Ascending aorta (tissue), 2 donors: ENCODE data around the gene EMC10. TPM values are rescaled to one million over a fixed set of nuclear protein-coding genes. Genes with fewer than 3 reads are reported as not detected.

ENCODE experiments used
- DNase-seq, 2 donors: peaks; one replicate each; pipeline ENCODE4 v3.0.0-alpha.2; 2019; ENCODE audit warnings: low spot score in 2 of 2
- H3K27ac ChIP-seq, 2 donors: fragments of 200-600 bp; sonication (generic); one replicate each; pipeline ENCODE4 v1.5.1; 2016 to 2017; ENCODE audit warnings: mild to moderate bottlenecking in 1 of 2
- H3K27me3 ChIP-seq: fragments of 200-600 bp; sonication (generic); one replicate; pipeline ENCODE4 v1.5.1; 2017
- H3K36me3 ChIP-seq, 2 donors: fragments of 200-600 bp; sonication (generic); one replicate each; pipeline ENCODE4 v1.5.1; 2016
- H3K4me1 ChIP-seq, 2 donors: fragments of 200-600 bp; sonication (generic); one replicate each; pipeline ENCODE4 v1.5.1; 2016 to 2017; ENCODE audit warnings: mild to moderate bottlenecking in 1 of 2
- H3K4me3 ChIP-seq, 2 donors: fragments of 200-600 bp; sonication (generic); one replicate each; pipeline ENCODE4 v1.5.1; 2016 to 2017; ENCODE audit warnings: mild to moderate bottlenecking in 1 of 2
- H3K9me3 ChIP-seq, 2 donors: fragments of 200-600 bp; sonication (generic); one replicate each; pipeline ENCODE4 v1.5.1; 2016
- intact Hi-C: fragments of 100-400 bp; cut with DNase I; formaldehyde crosslinking; loops from one replicate; pipeline ENCODE4 v1.15.1; 2023
- total RNA-seq: library from RNA; depleted of rRNA; stranded (reverse); fragments of >200 nt; gene quantifications from one replicate; pipeline ENCODE4 v1.1.0, GENCODE V29; 2016
- TF ChIP-seq, protein P1 (sequence below), 3 experiments: fragments of 200-600 bp in 2 of 3; fragments of 450-650 bp in 1 of 3; sonication (generic) in 2 of 3; IDR thresholded peaks; one replicate each; pipeline ENCODE4 v1.5.1; 2016 to 2019; ENCODE audit warnings: antibody characterized with exemption in 3 of 3, mild to moderate bottlenecking in 1 of 3, moderate library complexity in 1 of 3

The EMC10 gene
- total RNA-seq, 1 donor from 2014 or later: 87.9 TPM

- H3K27me3 ChIP-seq: no peaks in the 10 kb centered on the region
- no peak overlapping the region for H3K27ac ChIP-seq
- no peaks in the 10 kb centered on the region for H3K9me3 ChIP-seq
- H3K4me1 ChIP-seq: peaks cover 6% of the 10 kb centered on the region in 2 donors
- peaks cover 0 to 7% of the 10 kb centered on the region in 2 donors for H3K36me3 ChIP-seq
- no peak overlapping the region for H3K4me3 ChIP-seq
- TF ChIP-seq, protein P1, sequence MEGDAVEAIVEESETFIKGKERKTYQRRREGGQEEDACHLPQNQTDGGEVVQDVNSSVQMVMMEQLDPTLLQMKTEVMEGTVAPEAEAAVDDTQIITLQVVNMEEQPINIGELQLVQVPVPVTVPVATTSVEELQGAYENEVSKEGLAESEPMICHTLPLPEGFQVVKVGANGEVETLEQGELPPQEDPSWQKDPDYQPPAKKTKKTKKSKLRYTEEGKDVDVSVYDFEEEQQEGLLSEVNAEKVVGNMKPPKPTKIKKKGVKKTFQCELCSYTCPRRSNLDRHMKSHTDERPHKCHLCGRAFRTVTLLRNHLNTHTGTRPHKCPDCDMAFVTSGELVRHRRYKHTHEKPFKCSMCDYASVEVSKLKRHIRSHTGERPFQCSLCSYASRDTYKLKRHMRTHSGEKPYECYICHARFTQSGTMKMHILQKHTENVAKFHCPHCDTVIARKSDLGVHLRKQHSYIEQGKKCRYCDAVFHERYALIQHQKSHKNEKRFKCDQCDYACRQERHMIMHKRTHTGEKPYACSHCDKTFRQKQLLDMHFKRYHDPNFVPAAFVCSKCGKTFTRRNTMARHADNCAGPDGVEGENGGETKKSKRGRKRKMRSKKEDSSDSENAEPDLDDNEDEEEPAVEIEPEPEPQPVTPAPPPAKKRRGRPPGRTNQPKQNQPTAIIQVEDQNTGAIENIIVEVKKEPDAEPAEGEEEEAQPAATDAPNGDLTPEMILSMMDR (IDR thresholded peaks at IDR 0.05): no peak
- intact Hi-C loops: no loop called here
- DNase-seq: no peak
Observed at GRCh38 chr19:50509366-50509765, 33.1 kb downstream of the EMC10 start.

GRCh38 chr19:50510121-50510670 is 33.9 kb downstream of the EMC10 start:
- peak overlapping the region in 1 of 2 donors; percentile 65 for H3K27ac ChIP-seq
- TF ChIP-seq, protein P1 (IDR thresholded peaks at IDR 0.05): no peak
- no peaks in the 10 kb centered on the region for H3K27me3 ChIP-seq
- peak overlapping the region; percentile 80 to 92 for H3K4me3 ChIP-seq
- intact Hi-C loops: loop anchor here (2.0 to 10.0 kb wide), 7 partner anchors 78 to 855 kb away; partner anchors contain the start of genes CLDND2, CTU1, ETFB and MYBPC2
- H3K36me3 ChIP-seq: peaks cover 0 to 7% of the 10 kb centered on the region in 2 donors
- H3K4me1 ChIP-seq: peaks cover 6% of the 10 kb centered on the region in 2 donors
- H3K9me3 ChIP-seq: no peaks in the 10 kb centered on the region
- DNase-seq: no peak

DNA sequence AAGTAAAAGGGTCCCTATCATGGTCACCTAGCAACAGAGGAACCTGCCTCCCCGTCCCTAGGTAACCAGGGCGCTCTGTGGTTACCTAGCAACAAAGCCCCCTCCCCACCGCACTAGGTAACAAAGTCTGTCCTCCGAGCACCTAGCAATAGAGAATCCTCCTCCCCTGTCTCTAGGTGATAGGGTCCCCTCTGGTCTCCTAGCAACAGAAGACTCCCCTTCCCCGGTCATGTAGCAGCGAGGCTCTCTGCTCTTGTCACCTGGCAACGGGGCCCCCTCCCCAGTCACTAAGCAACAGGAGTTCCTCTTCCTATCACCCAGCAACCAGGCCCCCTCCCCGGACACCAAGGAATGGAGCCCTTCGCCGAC is 34.4 kb downstream of the EMC10 start:
- Histone ChIP-seq H3K4me3 (peak overlapping the region; percentile 80 to 92), H3K27ac (peak overlapping the region; percentile 65 to 68), H3K4me1 (peaks cover 6% of the 10 kb centered on the region in 2 donors), H3K27me3 (no peaks in the 10 kb centered on the region), H3K9me3 (no peaks in the 10 kb centered on the region), H3K36me3 (peaks cover 0 to 7% of the 10 kb centered on the region in 2 donors)
- no peak for DNase-seq
- TF ChIP-seq, protein P1 (IDR thresholded peaks at IDR 0.05): no peak
- intact Hi-C loops: loop anchor here (1.0 to 10.0 kb wide), 9 partner anchors 34 to 854 kb away; partner anchors contain the start of genes CLDND2, CTU1, EMC10 and ETFB

DNA sequence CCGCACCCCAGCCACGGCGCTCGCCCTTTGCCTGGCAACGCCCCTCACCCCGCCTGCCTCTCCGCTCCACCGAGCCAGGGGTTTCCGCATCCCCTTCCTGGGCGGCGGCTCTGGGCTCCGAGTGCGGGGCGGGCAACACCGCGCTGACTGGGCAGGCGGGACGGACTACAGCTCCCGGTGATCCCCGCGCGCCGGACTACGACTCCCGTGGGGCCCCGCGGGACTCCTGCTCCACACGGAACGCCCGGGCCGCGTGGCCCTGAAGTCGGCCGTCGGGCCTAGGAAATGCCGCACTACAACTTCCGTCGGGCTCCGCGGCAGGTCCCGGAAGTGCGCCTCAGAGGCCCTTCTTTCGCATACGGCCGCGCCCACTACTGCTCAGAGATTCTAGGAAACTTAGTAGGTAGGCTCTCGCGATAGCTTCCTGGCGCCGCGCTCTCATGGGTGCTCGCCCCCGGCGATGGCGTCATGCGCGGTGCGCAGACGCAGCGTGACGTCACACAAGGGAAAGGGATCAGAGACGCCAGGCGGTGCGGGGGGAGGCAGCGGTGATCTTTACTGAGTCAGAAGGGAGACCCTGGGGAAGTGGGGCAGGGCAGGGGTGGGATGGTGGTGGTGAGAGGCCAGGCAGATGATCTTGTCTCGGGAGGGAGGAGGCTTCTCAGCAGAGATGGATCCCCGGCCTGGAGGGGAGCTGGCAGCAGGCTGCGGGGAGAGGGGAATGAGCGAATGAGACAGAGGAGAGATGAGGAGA is 34.9 kb downstream of the EMC10 start, which contains the start of gene JOSD2:
Gene JOSD2, minus strand, starts transcription at position 123 of the 754 bp plus-strand sequence. CDS start 760 bp downstream, outside the sequence.
- intact Hi-C loops: loop anchor here (1.0 to 10.0 kb wide), 9 partner anchors 35 to 854 kb away; partner anchors contain the start of genes CLDND2, CTU1, EMC10 and ETFB
- Histone ChIP-seq H3K9me3 (no peaks in the 10 kb centered on the region), H3K4me3 (peak within 1 kb of the TSS; percentile 80 to 92), H3K27me3 (no peaks in the 10 kb centered on the region), H3K4me1 (peaks cover 6% of the 10 kb centered on the region in 2 donors), H3K27ac (peak within 1 kb of the TSS; percentile 65 to 68), H3K36me3 (peaks cover 0 to 1% of the 10 kb centered on the region in 2 donors)
- TF ChIP-seq, protein P1 (IDR thresholded peaks at IDR 0.05): no peak
- DNase-seq: peak; percentile 97 to 100

DNA sequence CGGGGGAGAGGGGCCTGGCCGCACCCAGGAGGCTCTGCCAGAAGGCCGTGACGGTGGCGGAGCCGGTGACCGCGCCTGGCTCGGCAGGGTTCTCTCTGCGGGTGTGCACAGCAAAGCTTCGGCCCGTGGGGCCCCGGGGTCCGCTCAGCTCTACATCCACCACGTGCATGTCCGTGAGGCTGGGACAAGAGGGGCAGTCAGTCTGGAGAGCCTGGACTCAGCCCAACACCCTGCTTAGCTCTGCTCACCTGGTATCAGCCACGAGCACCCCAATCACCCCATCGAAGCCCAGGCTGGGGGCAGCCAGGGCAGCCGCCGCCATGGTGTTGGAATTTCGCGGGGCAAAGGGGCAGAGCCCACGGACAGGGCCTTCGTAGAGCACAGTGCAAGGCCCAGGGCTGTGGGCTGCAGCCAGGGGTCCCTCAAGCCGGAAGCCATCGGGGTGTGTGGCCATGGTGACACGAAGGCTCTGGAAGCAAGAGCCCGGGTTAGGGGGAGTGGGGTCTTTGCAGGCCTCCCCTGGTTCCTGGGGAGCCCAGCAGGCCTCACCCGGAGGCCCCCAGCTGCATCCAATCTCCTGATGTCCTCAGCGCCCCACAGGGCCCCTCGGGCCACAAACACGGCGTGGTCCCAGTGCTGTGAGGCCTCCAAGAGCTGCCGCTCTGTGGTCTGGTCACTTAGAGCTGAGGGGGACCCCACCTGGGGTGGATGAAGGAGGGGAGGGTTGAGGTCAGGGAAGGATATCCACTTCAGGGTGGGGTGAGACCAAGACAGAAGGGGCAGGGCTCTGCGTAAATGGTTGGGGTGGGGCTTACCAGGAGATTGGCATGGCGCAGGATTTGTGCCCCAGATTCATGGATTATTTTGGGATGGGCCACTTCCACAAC is 36.0 kb downstream of the EMC10 start:
- no peak for DNase-seq
- no peaks in the 10 kb centered on the region for H3K27me3 ChIP-seq
- intact Hi-C loops: loop anchor here (5.0 to 10.0 kb wide), 5 partner anchors 80 to 852 kb away; partner anchors contain the start of genes CLDND2, ETFB, MYBPC2 and MYH14
- no peaks in the 10 kb centered on the region for H3K36me3 ChIP-seq
- TF ChIP-seq, protein P1 (IDR thresholded peaks at IDR 0.05): no peak
- no peaks in the 10 kb centered on the region for H3K9me3 ChIP-seq
- H3K4me3 ChIP-seq: peak overlapping the region in 1 of 2 donors; percentile 92
- H3K4me1 ChIP-seq: peaks cover 6% of the 10 kb centered on the region in 2 donors
- H3K27ac ChIP-seq: peak overlapping the region in 1 of 2 donors; percentile 65
